IMR-90 (cell line): ENCODE measurements around the gene HOTAIR. TPM values are rescaled to one million over a fixed set of nuclear protein-coding genes. Genes with fewer than 3 reads are reported as not detected.

Experiments
- ATAC-seq: fragments of 200-7000 bp; cut with Tn5 transposase; 2 replicates; pipeline ENCODE4 v1.9.1; 2020; ENCODE audit warnings: low read depth, mild to moderate bottlenecking, moderate library complexity
- BruUV-seq: library from RNA; stranded (reverse); fragments of 400-500 nt; replicated peaks from 2 replicates; lab custom pipeline; 2021; lab: Mats Ljungman, UMichigan
- CTCF ChIA-PET: fragments of 300-600 bp; formaldehyde crosslinking; extraction: SDS; loops from one replicate; lab custom pipeline; 2021; ENCODE audit warnings: antibody characterized with exemption; lab: Yijun Ruan, JAX
- POLR2A ChIA-PET: fragments of 300-600 bp; sonication (Branson Sonifier 250); formaldehyde crosslinking; loops from one replicate; lab custom pipeline; 2022; ENCODE audit warnings: antibody characterized with exemption; ENCODE audit not compliant: unreplicated experiment; lab: Charles Lee
- DNase-seq: peaks from one replicate; pipeline ENCODE4 v3.0.0; 2013
- H2AFZ ChIP-seq: replicated peaks from 2 replicates; pipeline ENCODE3; 2013; ENCODE audit warnings: low read length, mild to moderate bottlenecking; ENCODE audit not compliant: poor library complexity
- H2AK5ac ChIP-seq: 2 replicates; pipeline ENCODE4 v1.6.1; 2013; ENCODE audit warnings: low read depth, low read length, inconsistent platforms
- H2AK9ac ChIP-seq: replicated peaks from 2 replicates; pipeline ENCODE3; 2013; ENCODE audit warnings: mild to moderate bottlenecking, low read depth, low read length, moderate library complexity; ENCODE audit not compliant: poor library complexity
- H2BK120ac ChIP-seq: 2 replicates; pipeline ENCODE4 v1.6.1; 2013; ENCODE audit warnings: low read depth, low read length, inconsistent platforms
- H2BK15ac ChIP-seq: 3 replicates; pipeline ENCODE4 v1.6.1; 2013; ENCODE audit warnings: low read depth, low read length, inconsistent platforms
- H2BK20ac ChIP-seq: 2 replicates; pipeline ENCODE4 v1.6.1; 2013; ENCODE audit warnings: low read depth, mild to moderate bottlenecking, inconsistent platforms, low read length, moderate library complexity
- H2BK5ac ChIP-seq: 2 replicates; pipeline ENCODE4 v1.6.1; 2013; ENCODE audit warnings: mild to moderate bottlenecking, low read depth, low read length, inconsistent platforms; ENCODE audit not compliant: poor library complexity, severe bottlenecking
- H3K14ac ChIP-seq: replicated peaks from 2 replicates; pipeline ENCODE4 v1.6.1; 2013; ENCODE audit warnings: low read depth, low read length, inconsistent platforms
- H3K18ac ChIP-seq: 2 replicates; pipeline ENCODE4 v1.6.1; 2013; ENCODE audit warnings: low read depth, low read length, control low read depth
- H3K23ac ChIP-seq: 2 replicates; pipeline ENCODE4 v1.6.1; 2013; ENCODE audit warnings: low read depth, low read length, inconsistent platforms
- H3K27ac ChIP-seq: 2 replicates; pipeline ENCODE4 v1.5.1; 2013; ENCODE audit warnings: mild to moderate bottlenecking, control low read depth, low read length; ENCODE audit not compliant: insufficient read depth
- H3K27me3 ChIP-seq: 2 replicates; pipeline ENCODE4 v1.6.1; 2013; ENCODE audit warnings: low read length; ENCODE audit not compliant: control insufficient read depth, insufficient read depth
- H3K36me3 ChIP-seq: 2 replicates; pipeline ENCODE4 v1.6.1; 2013; ENCODE audit warnings: low read length, mixed read lengths; ENCODE audit not compliant: control insufficient read depth, insufficient read depth
- H3K4ac ChIP-seq: 2 replicates; pipeline ENCODE4 v1.6.1; 2013; ENCODE audit warnings: low read depth, low read length, inconsistent platforms
- H3K4me1 ChIP-seq: 2 replicates; pipeline ENCODE4 v1.6.1; 2013; ENCODE audit warnings: low read length, mixed read lengths; ENCODE audit not compliant: control insufficient read depth, insufficient read depth
- H3K4me2 ChIP-seq: 2 replicates; pipeline ENCODE4 v1.6.1; 2013; ENCODE audit warnings: low read depth, mild to moderate bottlenecking, control low read depth, low read length, moderate library complexity
- H3K4me3 ChIP-seq: 2 replicates; pipeline ENCODE4 v1.5.1; 2013; ENCODE audit warnings: low read depth, mild to moderate bottlenecking, control low read depth, low read length, moderate library complexity; ENCODE audit not compliant: insufficient read depth
- H3K56ac ChIP-seq: 2 replicates; pipeline ENCODE4 v1.6.1; 2013; ENCODE audit warnings: low read length, inconsistent platforms; ENCODE audit not compliant: insufficient read depth; ENCODE audit errors: extremely low read depth
- H3K79me1 ChIP-seq, 2 experiments: 2 replicates each; pipeline ENCODE4 v1.6.1; 2013; ENCODE audit warnings: low read length in 2 of 2, inconsistent platforms in 1 of 2, low read depth in 1 of 2
- H3K9ac ChIP-seq: 2 replicates; pipeline ENCODE4 v1.6.1; 2013; ENCODE audit warnings: low read depth, low read length, control low read depth
- H3K9me1 ChIP-seq: 2 replicates; pipeline ENCODE4 v1.6.1; 2013; ENCODE audit warnings: low read length, inconsistent platforms; ENCODE audit not compliant: insufficient read depth
- H3K9me3 ChIP-seq: 2 replicates; pipeline ENCODE4 v1.6.1; 2013; ENCODE audit warnings: low read length; ENCODE audit not compliant: control insufficient read depth, insufficient read depth
- H4K20me1 ChIP-seq: 2 replicates; pipeline ENCODE4 v1.6.1; 2013; ENCODE audit warnings: low read length, inconsistent platforms; ENCODE audit not compliant: insufficient read depth
- H4K5ac ChIP-seq: 2 replicates; pipeline ENCODE4 v1.6.1; 2013; ENCODE audit warnings: mild to moderate bottlenecking, low read depth, low read length, control low read depth
- H4K8ac ChIP-seq, 2 experiments: 2 replicates each; pipeline ENCODE4 v1.6.1; 2013; ENCODE audit warnings: low read depth in 2 of 2, low read length in 2 of 2, control low read depth in 1 of 2, inconsistent platforms in 1 of 2
- H4K91ac ChIP-seq: 2 replicates; pipeline ENCODE4 v1.6.1; 2013; ENCODE audit warnings: low read depth, low read length, inconsistent platforms; ENCODE audit not compliant: insufficient read depth
- BHLHE40 ChIP-seq: fragments of 150-350 bp; IDR thresholded peaks from 2 replicates; pipeline ENCODE4 v1.6.1; 2016; ENCODE audit warnings: mild to moderate bottlenecking, low read depth, low read length
- CEBPB ChIP-seq: IDR thresholded peaks from 2 replicates; pipeline ENCODE4 v1.6.1; 2012; ENCODE audit warnings: low read depth, low read length, improper control_type of control experiment
- CHD1 ChIP-seq: IDR thresholded peaks from 2 replicates; pipeline ENCODE4 v1.6.1; 2012; ENCODE audit warnings: low read depth, low read length, improper control_type of control experiment
- FOS ChIP-seq: fragments of 150-350 bp; IDR thresholded peaks from 2 replicates; pipeline ENCODE4 v1.6.1; 2016; ENCODE audit warnings: low read depth, low read length
- MAFK ChIP-seq: IDR thresholded peaks from 2 replicates; pipeline ENCODE4 v1.6.1; 2012; ENCODE audit warnings: low read depth, low read length, improper control_type of control experiment
- MAZ ChIP-seq: IDR thresholded peaks from 2 replicates; pipeline ENCODE4 v1.6.1; 2012; ENCODE audit warnings: low read depth, mild to moderate bottlenecking, low read length, improper control_type of control experiment, moderate library complexity, borderline replicate concordance
- MXI1 ChIP-seq: IDR thresholded peaks from 2 replicates; pipeline ENCODE4 v1.6.1; 2012; ENCODE audit warnings: low read depth, mild to moderate bottlenecking, low read length, moderate library complexity, borderline replicate concordance
- NFE2L2 ChIP-seq: fragments of 150-350 bp; IDR thresholded peaks from 2 replicates; pipeline ENCODE4 v1.6.1; 2016; ENCODE audit warnings: low read depth, mild to moderate bottlenecking, low read length
- POLR2A ChIP-seq: IDR thresholded peaks from 2 replicates; pipeline ENCODE4 v1.6.1; 2012; ENCODE audit warnings: mild to moderate bottlenecking, low read depth, low read length
- RAD21 ChIP-seq: IDR thresholded peaks from 2 replicates; pipeline ENCODE4 v1.6.1; 2012; ENCODE audit warnings: low read length, improper control_type of control experiment
- RCOR1 ChIP-seq: IDR thresholded peaks from 2 replicates; pipeline ENCODE4 v1.6.1; 2012; ENCODE audit warnings: mild to moderate bottlenecking, low read length, improper control_type of control experiment; ENCODE audit not compliant: insufficient replicate concordance
- RFX5 ChIP-seq: IDR thresholded peaks from 2 replicates; pipeline ENCODE4 v1.8.0; 2012; ENCODE audit warnings: low read depth, mild to moderate bottlenecking, low read length, moderate library complexity
- SMC3 ChIP-seq: fragments of 150-350 bp; IDR thresholded peaks from 2 replicates; pipeline ENCODE4 v1.6.1; 2016; ENCODE audit warnings: low read depth, mild to moderate bottlenecking, antibody characterized with exemption, low read length, moderate library complexity
- USF2 ChIP-seq: fragments of 150-350 bp; IDR thresholded peaks from 2 replicates; pipeline ENCODE4 v1.6.1; 2017; ENCODE audit warnings: mild to moderate bottlenecking, antibody characterized with exemption, low read length, low read depth
- WGBS, 2 experiments: methylation state at CpG; one replicate each; pipeline versions ENCODE4 v1.1.5 to v1.1.7; 2013; ENCODE audit warnings: missing lambda C conversion rate in 2 of 2; ENCODE audit not compliant: insufficient read length in 1 of 2; ENCODE audit errors: extremely low coverage in 2 of 2; 5-methylcytosine and 5-hydroxymethylcytosine counted together
- dilution Hi-C: fragments of 300-500 bp; cut with HindIII; formaldehyde crosslinking; loops from one replicate; pipeline ENCODE4 v1.14.3; 2018; ENCODE audit warnings: low sequenced_read_pairs; ENCODE audit not compliant: unreplicated experiment
- in situ Hi-C: fragments of 300-500 bp; cut with MboI; formaldehyde crosslinking; loops from 3 replicates; pipeline ENCODE4 v1.14.3; 2019; ENCODE audit warnings: low sequenced_read_pairs, inconsistent platforms, mixed read lengths
- intact Hi-C: fragments of 100-400 bp; cut with micrococcal nuclease; formaldehyde crosslinking; loops from 2 replicates; pipeline ENCODE4 v1.10.0; 2022
- polyA plus RNA-seq, 3 experiments: library from polyadenylated mRNA; depleted of rRNA; stranded (reverse); fragments of >200 nt; gene quantifications; 2 replicates each; pipeline ENCODE4 v1.2.3, GENCODE V29; 2012; ENCODE audit warnings: low replicate concordance in 1 of 3
- total RNA-seq: library from RNA; depleted of rRNA; stranded (reverse); fragments of >200 nt; gene quantifications from 2 replicates; pipeline ENCODE4 v1.2.3, GENCODE V29; 2012
- TF ChIP-seq, protein P1 (sequence below): fragments of 150-350 bp; IDR thresholded peaks from 2 replicates; pipeline ENCODE4 v1.6.1; 2016; ENCODE audit warnings: low read depth, mild to moderate bottlenecking, low read length, moderate library complexity, borderline replicate concordance
- TF ChIP-seq, protein P2 (sequence below): conservative IDR thresholded peaks from 2 replicates; pipeline ENCODE4 v1.5.1; 2012; ENCODE audit warnings: mild to moderate bottlenecking, low read depth, low read length, improper control_type of control experiment

HOTAIR gene
- total and polyA plus RNA-seq, 2 of the 4 experiments (the other 2 are of a cell fraction), result not detected

DNA sequence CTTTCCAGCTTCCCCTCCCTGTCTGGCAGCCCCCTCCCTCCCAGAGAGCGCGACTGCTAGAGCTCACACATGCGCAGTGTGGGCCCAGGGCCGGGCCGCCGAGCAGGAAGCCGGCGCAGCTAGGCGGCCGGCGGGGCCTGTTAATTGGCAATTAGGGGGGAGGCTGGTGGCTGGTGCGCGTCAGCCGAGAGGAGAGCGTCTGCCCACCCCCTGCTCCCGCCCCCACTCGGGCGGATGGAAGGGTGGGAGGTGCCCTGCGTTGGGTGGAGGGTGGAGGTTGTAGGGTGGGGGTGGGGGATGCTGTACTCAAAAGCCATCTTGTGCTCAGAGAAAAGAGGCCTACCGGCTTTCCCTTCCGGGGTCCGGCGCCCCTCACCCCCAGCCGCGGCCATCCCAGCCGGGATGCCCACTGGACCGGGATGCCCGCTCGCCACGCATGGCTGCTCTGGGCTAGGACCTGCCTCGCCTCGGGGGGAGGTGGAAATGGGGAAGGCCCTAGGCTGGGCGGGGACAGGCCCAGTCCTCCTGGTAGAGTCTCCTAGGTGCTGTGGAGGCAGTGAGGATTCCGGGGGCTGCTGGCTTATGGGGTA is 43.2 kb upstream of the HOTAIR start:
- H3K9me3 ChIP-seq, result peaks cover 4% of the 10 kb centered on the region
- H3K23ac ChIP-seq, result no peak overlapping the region
- peak overlapping the region; percentile 36 for H3K4me3 ChIP-seq
- in situ Hi-C loops (no loop called here), dilution Hi-C loops (no loop called here), intact Hi-C loops (no loop called here)
- no peaks in the 10 kb centered on the region for H3K79me1 ChIP-seq
- no peak overlapping the region for H2AK5ac ChIP-seq
- peak overlapping the region; percentile 81 for H2AFZ ChIP-seq
- no peaks in the 10 kb centered on the region for H3K36me3 ChIP-seq
- TF ChIP-seq FOS (no peak), RCOR1 (no peak), MAZ (no peak; the same call in 1 of the 2 replicates), BHLHE40 (no peak), SMC3 (no peak), NFE2L2 (no peak), POLR2A (no peak), USF2 (no peak), MXI1 (no peak), RAD21 (no peak), CEBPB (no peak), RFX5 (no peak), MAFK (no peak), CHD1 (no peak)
- TF ChIP-seq, protein P1, sequence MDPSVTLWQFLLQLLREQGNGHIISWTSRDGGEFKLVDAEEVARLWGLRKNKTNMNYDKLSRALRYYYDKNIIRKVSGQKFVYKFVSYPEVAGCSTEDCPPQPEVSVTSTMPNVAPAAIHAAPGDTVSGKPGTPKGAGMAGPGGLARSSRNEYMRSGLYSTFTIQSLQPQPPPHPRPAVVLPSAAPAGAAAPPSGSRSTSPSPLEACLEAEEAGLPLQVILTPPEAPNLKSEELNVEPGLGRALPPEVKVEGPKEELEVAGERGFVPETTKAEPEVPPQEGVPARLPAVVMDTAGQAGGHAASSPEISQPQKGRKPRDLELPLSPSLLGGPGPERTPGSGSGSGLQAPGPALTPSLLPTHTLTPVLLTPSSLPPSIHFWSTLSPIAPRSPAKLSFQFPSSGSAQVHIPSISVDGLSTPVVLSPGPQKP, result no peak
- TF ChIP-seq, protein P2, sequence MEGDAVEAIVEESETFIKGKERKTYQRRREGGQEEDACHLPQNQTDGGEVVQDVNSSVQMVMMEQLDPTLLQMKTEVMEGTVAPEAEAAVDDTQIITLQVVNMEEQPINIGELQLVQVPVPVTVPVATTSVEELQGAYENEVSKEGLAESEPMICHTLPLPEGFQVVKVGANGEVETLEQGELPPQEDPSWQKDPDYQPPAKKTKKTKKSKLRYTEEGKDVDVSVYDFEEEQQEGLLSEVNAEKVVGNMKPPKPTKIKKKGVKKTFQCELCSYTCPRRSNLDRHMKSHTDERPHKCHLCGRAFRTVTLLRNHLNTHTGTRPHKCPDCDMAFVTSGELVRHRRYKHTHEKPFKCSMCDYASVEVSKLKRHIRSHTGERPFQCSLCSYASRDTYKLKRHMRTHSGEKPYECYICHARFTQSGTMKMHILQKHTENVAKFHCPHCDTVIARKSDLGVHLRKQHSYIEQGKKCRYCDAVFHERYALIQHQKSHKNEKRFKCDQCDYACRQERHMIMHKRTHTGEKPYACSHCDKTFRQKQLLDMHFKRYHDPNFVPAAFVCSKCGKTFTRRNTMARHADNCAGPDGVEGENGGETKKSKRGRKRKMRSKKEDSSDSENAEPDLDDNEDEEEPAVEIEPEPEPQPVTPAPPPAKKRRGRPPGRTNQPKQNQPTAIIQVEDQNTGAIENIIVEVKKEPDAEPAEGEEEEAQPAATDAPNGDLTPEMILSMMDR, result no peak
- no peak overlapping the region for H2BK20ac ChIP-seq
- no peaks in the 10 kb centered on the region for H3K9me1 ChIP-seq
- no peak overlapping the region for H4K91ac ChIP-seq
- H3K56ac ChIP-seq, result no peak overlapping the region
- CTCF ChIA-PET, result interaction anchor here (0.8 kb wide), 2 partner anchors 14 to 183 kb away, joined by 3 to 4 read pairs; no protein-coding TSS in a partner anchor
- POLR2A ChIA-PET, result no interaction called here
- peaks cover 85% of the 10 kb centered on the region for H3K27me3 ChIP-seq
- H2BK120ac ChIP-seq, result no peak overlapping the region
- no peak overlapping the region for H2AK9ac ChIP-seq
- H4K20me1 ChIP-seq, result no peaks in the 10 kb centered on the region
- H3K4me2 ChIP-seq, result peak overlapping the region; percentile 87
- peak overlapping the region; percentile 7; the same call in 1 of the 2 replicates for H3K9ac ChIP-seq
- no peak overlapping the region for H3K18ac ChIP-seq
- H4K8ac ChIP-seq, result no peak overlapping the region
- no TSS peak for BruUV-seq
- no peak overlapping the region for H3K14ac ChIP-seq
- no peak overlapping the region for H2BK5ac ChIP-seq
- no peak overlapping the region for H2BK15ac ChIP-seq
- ATAC-seq (peak; percentile 86), DNase-seq (peak; percentile 33)
- no peak overlapping the region for H4K5ac ChIP-seq
- H3K27ac ChIP-seq, result no peak overlapping the region; the same call in 1 of the 2 replicates
- WGBS, 2 experiments, result no CpG with 5 or more reads among the region's 34 CpGs
- no peaks in the 10 kb centered on the region for H3K4me1 ChIP-seq
- no peak overlapping the region for H3K4ac ChIP-seq
